Lower lobe of right lung (tissue), 2 donors: ENCODE results near the gene CWF19L2. TPM values are rescaled to one million over a fixed set of nuclear protein-coding genes. Genes with fewer than 3 reads are reported as not detected.
"Not testable (repeated sequence)": the region's sequence is repeated elsewhere in the genome, so short reads cannot be mapped to it uniquely, and the experiment has no call there.

Experiments
- ATAC-seq, 2 donors: fragments of 200-7000 bp; cut with Tn5 transposase; one replicate each; pipeline ENCODE4 v1.9.1; 2020 to 2022; ENCODE audit warnings: mild to moderate bottlenecking in 2 of 2, moderate library complexity in 2 of 2
- DNase-seq: peaks from one replicate; pipeline ENCODE4 v3.0.0-alpha.2; 2020
- H3K27ac ChIP-seq: fragments of 200-600 bp; one replicate; pipeline ENCODE4 v1.8.0; 2022
- H3K27me3 ChIP-seq: fragments of 200-600 bp; one replicate; pipeline ENCODE4 v1.8.0; 2022; ENCODE audit warnings: low read depth
- H3K36me3 ChIP-seq: fragments of 200-600 bp; one replicate; pipeline ENCODE4 v1.8.0; 2022; ENCODE audit warnings: mild to moderate bottlenecking
- H3K4me1 ChIP-seq: fragments of 200-600 bp; one replicate; pipeline ENCODE4 v1.8.0; 2022
- H3K4me3 ChIP-seq: fragments of 200-600 bp; one replicate; pipeline ENCODE4 v1.8.0; 2022; ENCODE audit warnings: mild to moderate bottlenecking
- H3K9me3 ChIP-seq: fragments of 200-600 bp; one replicate; pipeline ENCODE4 v1.8.0; 2022
- CTCF ChIP-seq: fragments of 200-600 bp; IDR thresholded peaks from one replicate; pipeline ENCODE4 v1.8.0; 2022; ENCODE audit warnings: antibody characterized with exemption, mild to moderate bottlenecking
- intact Hi-C: fragments of 100-400 bp; cut with DNase I; formaldehyde crosslinking; loops from one replicate; pipeline ENCODE4 v1.11.0; 2022
- total RNA-seq: library from RNA; stranded (reverse); fragmentation: NEBNext Ultra II Directional; extraction: Animal tissue kit (Norgen Biotek cat#: 25700); gene quantifications from one replicate; pipeline ENCODE4 v1.2.1, GENCODE V29; 2021
- donor health status: DM: no; HTN: yes; CAD: no; lungs with severe emphysema.

Gene CWF19L2
- total RNA-seq, 1 donor from 2014 or later, result 19.5 TPM

DNA sequence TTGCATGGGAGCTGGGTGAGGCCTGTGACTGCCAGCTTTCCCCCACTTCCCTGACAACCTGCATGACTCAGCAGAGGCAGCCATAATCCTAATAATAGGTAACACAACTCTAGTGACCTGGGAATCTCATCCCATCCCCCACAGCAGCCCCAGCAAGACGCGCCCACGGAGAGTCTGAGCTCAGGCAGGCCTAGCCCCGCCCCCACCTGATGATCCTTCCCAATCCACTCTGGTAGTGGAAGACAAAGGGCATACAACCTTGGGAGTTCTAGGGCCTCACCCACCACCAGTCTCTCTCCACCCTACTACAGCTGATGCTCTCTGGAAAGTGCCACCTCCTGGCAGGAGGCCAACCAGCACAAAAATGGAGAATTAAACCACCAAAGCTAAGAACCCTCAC, 60.3 kb downstream of the CWF19L2 start:
- no peak for TF ChIP-seq CTCF
- no peak for ATAC-seq
- H3K4me1 ChIP-seq, result no peaks in the 10 kb centered on the region
- no peaks in the 10 kb centered on the region for H3K27me3 ChIP-seq
- H3K4me3 ChIP-seq, result no peak overlapping the region
- peaks cover 8% of the 10 kb centered on the region for H3K36me3 ChIP-seq
- H3K9me3 ChIP-seq, result peaks cover 9% of the 10 kb centered on the region
- intact Hi-C loops, result no loop called here
- H3K27ac ChIP-seq, result no peak overlapping the region
- no peak for DNase-seq

DNA sequence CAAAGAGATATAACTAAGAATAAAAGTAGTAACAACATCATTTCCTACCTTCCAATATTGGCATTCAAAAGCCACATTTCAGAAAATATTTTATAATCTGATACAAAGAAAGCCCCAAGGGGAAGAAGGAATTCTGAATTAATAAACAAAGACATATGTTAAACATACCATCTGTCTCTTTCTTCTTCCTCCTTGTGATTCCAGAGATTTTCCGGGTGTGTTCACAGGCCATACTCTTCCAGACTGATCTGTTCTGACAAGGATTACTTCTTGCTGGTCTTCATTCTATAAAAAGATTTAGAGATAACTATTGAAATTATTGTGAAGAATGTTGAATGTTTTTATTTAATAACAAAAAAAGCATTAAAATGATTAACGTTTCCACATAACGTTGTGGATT, 65.0 kb downstream of the CWF19L2 start:
- H3K4me3 ChIP-seq, result no peak overlapping the region
- intact Hi-C loops, result no loop called here
- TF ChIP-seq CTCF, result no peak
- no peaks in the 10 kb centered on the region for H3K4me1 ChIP-seq
- H3K27ac ChIP-seq, result no peak overlapping the region
- no peaks in the 10 kb centered on the region for H3K27me3 ChIP-seq
- H3K36me3 ChIP-seq, result peaks cover 47% of the 10 kb centered on the region
- H3K9me3 ChIP-seq, result no peaks in the 10 kb centered on the region
- no peak for ATAC-seq
- DNase-seq, result no peak

DNA sequence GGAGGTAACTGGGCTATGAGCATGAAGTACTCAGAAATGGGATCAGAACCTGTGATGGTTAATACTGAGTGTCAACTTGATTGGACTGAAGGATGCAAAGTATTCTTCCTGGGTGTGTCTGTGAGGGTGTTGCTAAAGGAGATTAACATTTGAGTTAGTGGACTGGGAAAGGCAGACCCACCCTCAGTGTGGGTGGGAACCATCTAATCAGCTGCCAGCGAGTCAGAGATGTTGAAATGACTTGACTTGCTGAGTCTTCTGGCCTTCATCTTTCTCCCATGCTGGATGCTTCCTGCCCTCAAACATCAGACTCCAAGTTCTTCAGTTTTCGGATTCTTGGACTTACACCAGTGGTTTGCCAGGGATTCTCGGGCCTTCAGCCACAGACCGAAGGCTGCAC, 66.9 kb downstream of the CWF19L2 start:
- H3K27ac ChIP-seq, H3K4me3 ChIP-seq, ATAC-seq, H3K4me1 ChIP-seq, H3K9me3 ChIP-seq, DNase-seq, intact Hi-C loops, H3K27me3 ChIP-seq: not testable (repeated sequence)
- peaks cover 47% of the 10 kb centered on the region for H3K36me3 ChIP-seq

- intact Hi-C loops, result no loop called here
- H3K36me3 ChIP-seq, result peaks cover 48% of the 10 kb centered on the region
Measured at GRCh38 chr11:107387666-107388065, 70.0 kb downstream of the CWF19L2 start.

GRCh38 chr11:107385361-107385981, 72.2 kb downstream of the CWF19L2 start:
- Histone ChIP-seq H3K27ac (no peak overlapping the region), H3K9me3 (no peaks in the 10 kb centered on the region), H3K4me1 (no peaks in the 10 kb centered on the region), H3K27me3 (no peaks in the 10 kb centered on the region), H3K36me3 (peaks cover 29% of the 10 kb centered on the region), H3K4me3 (no peak overlapping the region)
- TF ChIP-seq CTCF, result no peak
- intact Hi-C loops, result no loop called here
- ATAC-seq (no peak), DNase-seq (no peak)

More at GRCh38 chr11:107387666-107388065, 70.0 kb downstream of the CWF19L2 start:
- no peak for TF ChIP-seq CTCF
- H3K27me3 ChIP-seq, result no peaks in the 10 kb centered on the region
- ATAC-seq (no peak), DNase-seq (no peak)
- no peak overlapping the region for H3K27ac ChIP-seq
- H3K4me1 ChIP-seq, result no peaks in the 10 kb centered on the region
- no peak overlapping the region for H3K4me3 ChIP-seq
- H3K9me3 ChIP-seq, result no peaks in the 10 kb centered on the region

- Histone ChIP-seq H3K4me3 (no peak overlapping the region), H3K9me3 (no peaks in the 10 kb centered on the region), H3K27me3 (no peaks in the 10 kb centered on the region), H3K27ac (no peak overlapping the region), H3K36me3 (peaks cover 17% of the 10 kb centered on the region), H3K4me1 (no peaks in the 10 kb centered on the region)
- no peak for TF ChIP-seq CTCF
- intact Hi-C loops, result no loop called here
- no peak for ATAC-seq
- DNase-seq, result no peak
Measured at GRCh38 chr11:107384144-107384852, 73.3 kb downstream of the CWF19L2 start.
